K562 (cell line): ENCODE measurements around the gene GSTM5. TPM values are rescaled to one million over a fixed set of nuclear protein-coding genes. Genes with fewer than 3 reads are reported as not detected.

Experiments used
- BRD9 ChIP-seq: fragments of 450-650 bp; IDR thresholded peaks from 2 replicates; pipeline ENCODE4 v1.6.1; 2018; ENCODE audit warnings: low read depth; ENCODE audit not compliant: partially characterized antibody
- CHCHD3 ChIP-seq: fragments of 250-450 bp; sonication (Bioruptor Pico); IDR thresholded peaks from 2 replicates; pipeline ENCODE4 v2.1.2; 2022; ENCODE audit warnings: mild to moderate bottlenecking
- NCOA2 ChIP-seq, 2 experiments: fragments of 450-650 bp; IDR thresholded peaks; 2 replicates each; pipeline ENCODE4 v1.6.1; 2018; ENCODE audit warnings: mild to moderate bottlenecking in 2 of 2, moderate library complexity in 1 of 2; ENCODE audit not compliant: partially characterized antibody in 2 of 2
- NCOR1 ChIP-seq: fragments of 450-650 bp; IDR thresholded peaks from 2 replicates; pipeline ENCODE4 v1.6.1; 2016; ENCODE audit warnings: mild to moderate bottlenecking, moderate library complexity
- RAD21 ChIP-seq, 2 experiments: fragments of 250-450 bp in 1 of 2; fragments of 450-650 bp in 1 of 2; sonication (Bioruptor Pico) in 1 of 2; formaldehyde crosslinking in 1 of 2; IDR thresholded peaks in 1 of 2; conservative IDR thresholded peaks in 1 of 2; 2 replicates each; pipeline versions ENCODE4 v1.4.0 to v1.8.0; 2020 to 2022; ENCODE audit warnings: mild to moderate bottlenecking in 2 of 2, moderate library complexity in 1 of 2
- TAF9B ChIP-seq: fragments of 450-650 bp; IDR thresholded peaks from 2 replicates; pipeline ENCODE4 v1.6.1; 2018; ENCODE audit warnings: mild to moderate bottlenecking; ENCODE audit not compliant: partially characterized antibody
- TEAD4 ChIP-seq, 2 experiments: sonication (generic) in 1 of 2; formaldehyde crosslinking in 1 of 2; IDR thresholded peaks; 2 replicates each; pipeline versions ENCODE4 v1.6.1 to v1.8.0; 2012 to 2022; ENCODE audit warnings: borderline replicate concordance in 1 of 2, inconsistent platforms in 1 of 2, low read length in 1 of 2, mild to moderate bottlenecking in 1 of 2, missing genetic modification reagents in 1 of 2
- ZNF316 ChIP-seq: fragments of 450-650 bp; IDR thresholded peaks from 2 replicates; pipeline ENCODE4 v1.6.1; 2016
- ZNF384 ChIP-seq: IDR thresholded peaks from 2 replicates; pipeline ENCODE4 v1.6.1; 2012; ENCODE audit warnings: low read depth, low read length, improper control_type of control experiment
- polyA plus RNA-seq, 8 experiments: library from polyadenylated mRNA; depleted of rRNA in 4 of 8; stranded (reverse) in 5 of 8; unstranded in 3 of 8; fragments of >200 nt; fragmentation: Nextera tagmentation in 2 of 8; fragmentation: Illumina TruSeq in 1 of 8; extraction: Ambion mirVana in 2 of 8; extraction: Trizol in 1 of 8; gene quantifications; 2 replicates each; pipeline versions ENCODE4 v1.2.1 to v1.2.3, GENCODE V29; 2011 to 2014; ENCODE audit warnings: inconsistent platforms in 1 of 8, missing spikeins in 1 of 8
- total RNA-seq, 7 experiments: library from RNA; depleted of rRNA in 6 of 7; stranded (reverse); fragments of >200 nt in 6 of 7; fragmentation: Illumina TruSeq in 2 of 7; extraction: Trizol in 2 of 7; gene quantifications; 2 replicates each; pipeline versions ENCODE4 v1.2.1 to v1.2.3, GENCODE V29; 2011 to 2021; ENCODE audit warnings: low replicate concordance in 1 of 7
- TF ChIP-seq, protein P1 (sequence below): fragments of 450-650 bp; IDR thresholded peaks from 2 replicates; pipeline ENCODE4 v1.6.1; 2017; ENCODE audit warnings: antibody characterized with exemption, mild to moderate bottlenecking
- TF ChIP-seq, protein P2 (sequence below): IDR thresholded peaks from 2 replicates; pipeline ENCODE4 v1.6.1; 2012; ENCODE audit warnings: low read depth, low read length, improper control_type of control experiment, borderline replicate concordance
- TF ChIP-seq, protein P3 (sequence below): fragments of 250-450 bp; sonication (Bioruptor Pico); IDR thresholded peaks from 2 replicates; pipeline ENCODE4 v1.8.0; 2021; ENCODE audit warnings: moderate library complexity, mild to moderate bottlenecking, inconsistent platforms
- TF ChIP-seq, protein P4 (sequence below): fragments of 450-650 bp; IDR thresholded peaks from 2 replicates; pipeline ENCODE4 v1.6.1; 2016; ENCODE audit warnings: missing biosample characterization, missing genetic modification characterization
- TF ChIP-seq, protein P5 (sequence below): fragments of 450-650 bp; IDR thresholded peaks from 2 replicates; pipeline ENCODE4 v1.6.1; 2018; ENCODE audit not compliant: partially characterized antibody

The GSTM5 gene
- total and polyA plus RNA-seq, 9 of the 15 experiments (the other 6 are each of a cell fraction or from before 2014, with no cell fraction given), result not detected

DNA sequence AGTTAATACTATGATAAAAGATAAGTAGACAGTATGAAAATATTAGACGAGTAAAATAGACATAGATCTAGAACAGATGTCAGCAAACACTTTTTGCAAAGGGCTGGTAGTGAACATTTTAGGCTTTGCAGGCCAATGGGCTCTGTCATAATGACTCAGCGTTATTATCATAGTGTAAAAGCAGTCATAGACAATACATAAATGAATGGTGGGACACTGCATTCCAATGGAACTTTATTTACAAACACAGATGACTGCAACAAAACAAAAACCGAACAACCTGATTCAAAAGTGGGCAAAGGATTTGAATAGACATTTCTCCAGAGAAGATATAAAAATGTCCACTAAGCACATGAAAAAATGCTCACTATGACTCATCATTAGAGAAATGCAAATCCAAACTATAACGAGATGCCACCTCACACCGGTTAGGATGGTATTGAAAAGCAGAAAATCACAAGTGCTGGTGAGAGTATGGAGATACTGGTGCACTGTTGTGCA lies 7.3 kb downstream of the GSTM5 start (continued):
- TF ChIP-seq NCOR1, result 0 out of 2 replicates have a peak, but pooled peaks have one; percentile 17
- TF ChIP-seq BRD9, result peak; percentile 29
- TF ChIP-seq ZNF384, result peak; percentile 35
- TF ChIP-seq, protein P1, sequence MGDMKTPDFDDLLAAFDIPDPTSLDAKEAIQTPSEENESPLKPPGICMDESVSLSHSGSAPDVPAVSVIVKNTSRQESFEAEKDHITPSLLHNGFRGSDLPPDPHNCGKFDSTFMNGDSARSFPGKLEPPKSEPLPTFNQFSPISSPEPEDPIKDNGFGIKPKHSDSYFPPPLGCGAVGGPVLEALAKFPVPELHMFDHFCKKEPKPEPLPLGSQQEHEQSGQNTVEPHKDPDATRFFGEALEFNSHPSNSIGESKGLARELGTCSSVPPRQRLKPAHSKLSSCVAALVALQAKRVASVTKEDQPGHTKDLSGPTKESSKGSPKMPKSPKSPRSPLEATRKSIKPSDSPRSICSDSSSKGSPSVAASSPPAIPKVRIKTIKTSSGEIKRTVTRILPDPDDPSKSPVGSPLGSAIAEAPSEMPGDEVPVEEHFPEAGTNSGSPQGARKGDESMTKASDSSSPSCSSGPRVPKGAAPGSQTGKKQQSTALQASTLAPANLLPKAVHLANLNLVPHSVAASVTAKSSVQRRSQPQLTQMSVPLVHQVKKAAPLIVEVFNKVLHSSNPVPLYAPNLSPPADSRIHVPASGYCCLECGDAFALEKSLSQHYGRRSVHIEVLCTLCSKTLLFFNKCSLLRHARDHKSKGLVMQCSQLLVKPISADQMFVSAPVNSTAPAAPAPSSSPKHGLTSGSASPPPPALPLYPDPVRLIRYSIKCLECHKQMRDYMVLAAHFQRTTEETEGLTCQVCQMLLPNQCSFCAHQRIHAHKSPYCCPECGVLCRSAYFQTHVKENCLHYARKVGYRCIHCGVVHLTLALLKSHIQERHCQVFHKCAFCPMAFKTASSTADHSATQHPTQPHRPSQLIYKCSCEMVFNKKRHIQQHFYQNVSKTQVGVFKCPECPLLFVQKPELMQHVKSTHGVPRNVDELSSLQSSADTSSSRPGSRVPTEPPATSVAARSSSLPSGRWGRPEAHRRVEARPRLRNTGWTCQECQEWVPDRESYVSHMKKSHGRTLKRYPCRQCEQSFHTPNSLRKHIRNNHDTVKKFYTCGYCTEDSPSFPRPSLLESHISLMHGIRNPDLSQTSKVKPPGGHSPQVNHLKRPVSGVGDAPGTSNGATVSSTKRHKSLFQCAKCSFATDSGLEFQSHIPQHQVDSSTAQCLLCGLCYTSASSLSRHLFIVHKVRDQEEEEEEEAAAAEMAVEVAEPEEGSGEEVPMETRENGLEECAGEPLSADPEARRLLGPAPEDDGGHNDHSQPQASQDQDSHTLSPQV, result peak; percentile 98
- 0 out of 2 replicates have a peak, but pooled peaks have one; percentile 30 for TF ChIP-seq TEAD4 (IDR thresholded peaks at IDR 0.05; ENCODE audit: low read length)
- TF ChIP-seq TEAD4 (CRISPR knock-in tag; IDR thresholded peaks at IDR 0.05; ENCODE audit: borderline replicate concordance), result no peak
- peak in 1 of 2 experiments; percentile 24 for TF ChIP-seq NCOA2 (IDR thresholded peaks at IDR 0.05; ENCODE audit: partially characterized antibody in 2 of 2)
- TF ChIP-seq ZNF316, result peak; percentile 100
- peak; percentile 40 for TF ChIP-seq TAF9B
- TF ChIP-seq, protein P2, sequence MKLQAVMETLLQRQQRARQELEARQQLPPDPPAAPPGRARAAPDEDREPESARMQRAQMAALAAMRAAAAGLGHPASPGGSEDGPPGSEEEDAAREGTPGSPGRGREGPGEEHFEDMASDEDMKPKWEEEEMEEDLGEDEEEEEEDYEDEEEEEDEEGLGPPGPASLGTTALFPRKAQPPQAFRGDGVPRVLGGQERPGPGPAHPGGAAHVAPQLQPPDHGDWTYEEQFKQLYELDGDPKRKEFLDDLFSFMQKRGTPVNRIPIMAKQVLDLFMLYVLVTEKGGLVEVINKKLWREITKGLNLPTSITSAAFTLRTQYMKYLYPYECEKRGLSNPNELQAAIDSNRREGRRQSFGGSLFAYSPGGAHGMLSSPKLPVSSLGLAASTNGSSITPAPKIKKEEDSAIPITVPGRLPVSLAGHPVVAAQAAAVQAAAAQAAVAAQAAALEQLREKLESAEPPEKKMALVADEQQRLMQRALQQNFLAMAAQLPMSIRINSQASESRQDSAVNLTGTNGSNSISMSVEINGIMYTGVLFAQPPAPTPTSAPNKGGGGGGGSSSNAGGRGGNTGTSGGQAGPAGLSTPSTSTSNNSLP, result peak; percentile 76; the same call in 1 of the 2 replicates
- no peak; a peak in 1 of 4 replicates for TF ChIP-seq RAD21 (CRISPR knock-in tag; conservative IDR thresholded peaks at IDR 0.05 in 1 of 2, IDR thresholded peaks at IDR 0.05 in 1 of 2)
- TF ChIP-seq, protein P3, sequence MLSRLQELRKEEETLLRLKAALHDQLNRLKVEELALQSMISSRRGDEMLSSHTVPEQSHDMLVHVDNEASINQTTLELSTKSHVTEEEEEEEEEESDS, result 0 out of 2 replicates have a peak, but pooled peaks have one; percentile 1
- TF ChIP-seq, protein P4, sequence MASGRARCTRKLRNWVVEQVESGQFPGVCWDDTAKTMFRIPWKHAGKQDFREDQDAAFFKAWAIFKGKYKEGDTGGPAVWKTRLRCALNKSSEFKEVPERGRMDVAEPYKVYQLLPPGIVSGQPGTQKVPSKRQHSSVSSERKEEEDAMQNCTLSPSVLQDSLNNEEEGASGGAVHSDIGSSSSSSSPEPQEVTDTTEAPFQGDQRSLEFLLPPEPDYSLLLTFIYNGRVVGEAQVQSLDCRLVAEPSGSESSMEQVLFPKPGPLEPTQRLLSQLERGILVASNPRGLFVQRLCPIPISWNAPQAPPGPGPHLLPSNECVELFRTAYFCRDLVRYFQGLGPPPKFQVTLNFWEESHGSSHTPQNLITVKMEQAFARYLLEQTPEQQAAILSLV (tag), result peak; percentile 65
- TF ChIP-seq, protein P5, sequence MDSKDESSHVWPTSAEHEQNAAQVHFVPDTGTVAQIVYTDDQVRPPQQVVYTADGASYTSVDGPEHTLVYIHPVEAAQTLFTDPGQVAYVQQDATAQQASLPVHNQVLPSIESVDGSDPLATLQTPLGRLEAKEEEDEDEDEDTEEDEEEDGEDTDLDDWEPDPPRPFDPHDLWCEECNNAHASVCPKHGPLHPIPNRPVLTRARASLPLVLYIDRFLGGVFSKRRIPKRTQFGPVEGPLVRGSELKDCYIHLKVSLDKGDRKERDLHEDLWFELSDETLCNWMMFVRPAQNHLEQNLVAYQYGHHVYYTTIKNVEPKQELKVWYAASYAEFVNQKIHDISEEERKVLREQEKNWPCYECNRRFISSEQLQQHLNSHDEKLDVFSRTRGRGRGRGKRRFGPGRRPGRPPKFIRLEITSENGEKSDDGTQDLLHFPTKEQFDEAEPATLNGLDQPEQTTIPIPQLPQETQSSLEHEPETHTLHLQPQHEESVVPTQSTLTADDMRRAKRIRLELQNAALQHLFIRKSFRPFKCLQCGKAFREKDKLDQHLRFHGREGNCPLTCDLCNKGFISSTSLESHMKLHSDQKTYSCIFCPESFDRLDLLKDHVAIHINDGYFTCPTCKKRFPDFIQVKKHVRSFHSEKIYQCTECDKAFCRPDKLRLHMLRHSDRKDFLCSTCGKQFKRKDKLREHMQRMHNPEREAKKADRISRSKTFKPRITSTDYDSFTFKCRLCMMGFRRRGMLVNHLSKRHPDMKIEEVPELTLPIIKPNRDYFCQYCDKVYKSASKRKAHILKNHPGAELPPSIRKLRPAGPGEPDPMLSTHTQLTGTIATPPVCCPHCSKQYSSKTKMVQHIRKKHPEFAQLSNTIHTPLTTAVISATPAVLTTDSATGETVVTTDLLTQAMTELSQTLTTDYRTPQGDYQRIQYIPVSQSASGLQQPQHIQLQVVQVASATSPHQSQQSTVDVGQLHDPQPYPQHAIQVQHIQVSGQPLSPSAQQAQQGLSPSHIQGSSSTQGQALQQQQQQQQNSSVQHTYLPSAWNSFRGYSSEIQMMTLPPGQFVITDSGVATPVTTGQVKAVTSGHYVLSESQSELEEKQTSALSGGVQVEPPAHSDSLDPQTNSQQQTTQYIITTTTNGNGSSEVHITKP, result peak; percentile 52
- TF ChIP-seq CHCHD3 (CRISPR knock-in tag), result 0 out of 2 replicates have a peak, but pooled peaks have one; percentile 56
